ENCODE results near the gene PRIM2. TPM values are rescaled to one million over a fixed set of nuclear protein-coding genes. Genes with fewer than 3 reads are reported as not detected.

Gene PRIM2
- total and polyA plus RNA-seq, 2 of the 8 experiments (the other 6 are each of a cell fraction or from before 2014, with no cell fraction given): 20.8 to 46.8 TPM

- H3K27ac ChIP-seq (ENCODE audit: low read depth, low read length): no peak overlapping the region
- no peaks in the 10 kb centered on the region for H3K4me1 ChIP-seq (replicated peaks in 1 of 4; ENCODE audit: control insufficient read depth in 3 of 4, insufficient read depth in 4 of 4, low read length in 3 of 4)
- no peak overlapping the region for H2BK15ac ChIP-seq (ENCODE audit: low read length)
- no peak overlapping the region for H3K4me2 ChIP-seq (ENCODE audit: insufficient read depth in 1 of 2, low read depth in 2 of 2, low read length in 2 of 2)
- no peak overlapping the region for H3K56ac ChIP-seq (replicated peaks; ENCODE audit: insufficient read length, low read depth, low read length)
- DNase-seq (ENCODE audit: low read depth in 1 of 2, low spot score in 2 of 2) (no peak), FAIRE-seq (no peak)
- H4K5ac ChIP-seq (ENCODE audit: insufficient read length, low read depth, low read length): no peak overlapping the region
- CTCF ChIA-PET (ENCODE audit: partially characterized antibody): no interaction called here
- no peak overlapping the region for H2BK12ac ChIP-seq (ENCODE audit: low read depth, low read length)
- H3K23me2 ChIP-seq (ENCODE audit: low read depth, low read length): no peaks in the 10 kb centered on the region
- no peaks in the 10 kb centered on the region for H3K36me3 ChIP-seq (ENCODE audit: control insufficient read depth in 2 of 4, insufficient read depth in 4 of 4, low read length in 3 of 4)
- no peaks in the 10 kb centered on the region for H3K27me3 ChIP-seq (replicated peaks in 1 of 4; ENCODE audit: control insufficient read depth in 3 of 4, extremely low read depth in 1 of 4, insufficient read depth in 3 of 4, low read length in 3 of 4)
- H3K23ac ChIP-seq (ENCODE audit: insufficient read length): no peak overlapping the region
- H2AK5ac ChIP-seq (ENCODE audit: low read depth, low read length): no peak overlapping the region
- no peak overlapping the region for H3K4me3 ChIP-seq (ENCODE audit: extremely low read depth in 1 of 4, insufficient read depth in 2 of 4, low read depth in 3 of 4, low read length in 4 of 4)
- H2BK20ac ChIP-seq (ENCODE audit: low read length): no peak overlapping the region
- H3K9me3 ChIP-seq (ENCODE audit: insufficient read depth in 2 of 2, low read depth in 1 of 2, low read length in 1 of 2): peaks cover 6 to 13% of the 10 kb centered on the region in 2 experiments; a peak in 3 of 4 replicates
- WGBS, 2 experiments (ENCODE audit: extremely low coverage in 1 of 2, insufficient coverage in 1 of 2, insufficient read length in 1 of 2, insufficient replicate concordance in 2 of 2, low coverage in 1 of 2, low lambda C conversion rate in 2 of 2, missing lambda C conversion rate in 1 of 2): 96% methylated on average over 2 of the region's 2 CpGs; no CpG with 5 or more reads in 1 of the 2 experiments
- H3K14ac ChIP-seq (ENCODE audit: insufficient read length): no peak overlapping the region
- no peak overlapping the region for H3K4ac ChIP-seq (replicated peaks; ENCODE audit: insufficient read length, low read depth, low read length)
- H2AFZ ChIP-seq (ENCODE audit: low read length): 0 out of 2 replicates have a peak overlapping the region, but pooled peaks have one; percentile 3
- H2BK5ac ChIP-seq (ENCODE audit: low read depth, low read length): no peak overlapping the region
- H3K79me1 ChIP-seq (ENCODE audit: low read depth, low read length): no peaks in the 10 kb centered on the region
- no peak overlapping the region for H4K8ac ChIP-seq (ENCODE audit: extremely low read depth, insufficient read depth, low read length)
- no peak overlapping the region for H2BK120ac ChIP-seq (replicated peaks; ENCODE audit: low read depth, low read length)
- H3K18ac ChIP-seq (ENCODE audit: extremely low read depth, low read length): no peak overlapping the region
- no peak overlapping the region for H3K9ac ChIP-seq (replicated peaks in 1 of 4; ENCODE audit: extremely low read depth in 1 of 4, low read depth in 3 of 4, low read length in 3 of 4)
- no peak overlapping the region for H4K91ac ChIP-seq (replicated peaks; ENCODE audit: insufficient read length, low read length)
- no peaks in the 10 kb centered on the region for H3K79me2 ChIP-seq (ENCODE audit: control insufficient read depth in 1 of 2, insufficient read depth in 2 of 2, low read length in 2 of 2)
- H4K20me1 ChIP-seq (replicated peaks in 1 of 2; ENCODE audit: control insufficient read depth in 1 of 2, insufficient read depth in 2 of 2, low read length in 2 of 2): no peaks in the 10 kb centered on the region
- POLR2A ChIA-PET (ENCODE audit: partially characterized antibody): interaction anchor here (0.7 kb wide), 1 partner anchor 31 kb away, joined by 3 read pairs; no protein-coding TSS in a partner anchor
- TF ChIP-seq CTCF (IDR thresholded peaks at IDR 0.05; ENCODE audit: control extremely low read depth in 1 of 3, insufficient read depth in 1 of 3, low read depth in 1 of 3, low read length in 3 of 3) (no peak), NRF1 (IDR thresholded peaks at IDR 0.05; ENCODE audit: low read depth, low read length) (no peak), RBBP5 (IDR thresholded peaks at IDR 0.05; ENCODE audit: borderline replicate concordance, low read depth, low read length) (no peak), BACH1 (IDR thresholded peaks at IDR 0.05; ENCODE audit: low read length) (no peak), PHF8 (conservative IDR thresholded peaks at IDR 0.05; ENCODE audit: low read depth, low read length) (no peak), SP1 (IDR thresholded peaks at IDR 0.05; ENCODE audit: low read depth, low read length) (no peak), CEBPB (IDR thresholded peaks at IDR 0.05; ENCODE audit: low read depth, low read length) (no peak), JUND (IDR thresholded peaks at IDR 0.05; ENCODE audit: low read length) (no peak), GABPA (IDR thresholded peaks at IDR 0.05; ENCODE audit: borderline replicate concordance, insufficient read depth, low read length) (no peak), POLR2AphosphoS5 (IDR thresholded peaks at IDR 0.05; ENCODE audit: low read depth, low read length) (no peak), CTBP2 (IDR thresholded peaks at IDR 0.05; ENCODE audit: borderline replicate concordance, insufficient read depth, insufficient read length, low read length) (no peak), CREB1 (IDR thresholded peaks at IDR 0.05) (no peak), RXRA (IDR thresholded peaks at IDR 0.05; ENCODE audit: insufficient read depth, low read depth, low read length) (no peak)
Observed at GRCh38 chr6:57279013-57279412, 38.4 kb upstream of the PRIM2 start.

Measured in H1 (cell line).